Urinary bladder (tissue), 4 donors: ENCODE measurements around the gene KLF11. TPM values are rescaled to one million over a fixed set of nuclear protein-coding genes. Genes with fewer than 3 reads are reported as not detected.
A peak's percentile ranks its signal among the peaks of the same experiment; 100 is the strongest.

ENCODE experiments used
- DNase-seq: peaks from one replicate; pipeline ENCODE4 v3.0.0-alpha.2; 2015; ENCODE audit errors: extremely low spot score
- H3K27ac ChIP-seq: one replicate; pipeline ENCODE4 v1.5.1; 2013; ENCODE audit warnings: low read depth, mild to moderate bottlenecking, moderate library complexity
- H3K36me3 ChIP-seq: one replicate; pipeline ENCODE4 v1.6.1; 2013; ENCODE audit warnings: mild to moderate bottlenecking, moderate library complexity; ENCODE audit not compliant: insufficient read depth
- H3K4me1 ChIP-seq: one replicate; pipeline ENCODE4 v1.6.1; 2013; ENCODE audit warnings: mild to moderate bottlenecking, moderate library complexity; ENCODE audit not compliant: insufficient read depth
- H3K4me3 ChIP-seq: one replicate; pipeline ENCODE4 v1.5.1; 2013; ENCODE audit warnings: low read depth, low read length
- WGBS: extraction: QIAGEN DNeasy Blood & Tissue Kit; methylation state at CpG from one replicate; pipeline ENCODE4 v1.1.7; 2013; 5-methylcytosine and 5-hydroxymethylcytosine counted together
- polyA plus RNA-seq: library from polyadenylated mRNA; stranded (reverse); fragments of 200-250 nt; gene quantifications from one replicate; pipeline ENCODE4 v1.2.3, GENCODE V29; 2013
- total RNA-seq: library from RNA; depleted of rRNA; stranded (reverse); fragments of >200 nt; gene quantifications from one replicate; pipeline ENCODE4 v1.2.3, GENCODE V29; 2014
- donor health status: healthy with polysubstance abuse.
- donor health status: healthy.

The KLF11 gene
- total and polyA plus RNA-seq, 2 donors = 17.7 to 20.7 TPM

DNA sequence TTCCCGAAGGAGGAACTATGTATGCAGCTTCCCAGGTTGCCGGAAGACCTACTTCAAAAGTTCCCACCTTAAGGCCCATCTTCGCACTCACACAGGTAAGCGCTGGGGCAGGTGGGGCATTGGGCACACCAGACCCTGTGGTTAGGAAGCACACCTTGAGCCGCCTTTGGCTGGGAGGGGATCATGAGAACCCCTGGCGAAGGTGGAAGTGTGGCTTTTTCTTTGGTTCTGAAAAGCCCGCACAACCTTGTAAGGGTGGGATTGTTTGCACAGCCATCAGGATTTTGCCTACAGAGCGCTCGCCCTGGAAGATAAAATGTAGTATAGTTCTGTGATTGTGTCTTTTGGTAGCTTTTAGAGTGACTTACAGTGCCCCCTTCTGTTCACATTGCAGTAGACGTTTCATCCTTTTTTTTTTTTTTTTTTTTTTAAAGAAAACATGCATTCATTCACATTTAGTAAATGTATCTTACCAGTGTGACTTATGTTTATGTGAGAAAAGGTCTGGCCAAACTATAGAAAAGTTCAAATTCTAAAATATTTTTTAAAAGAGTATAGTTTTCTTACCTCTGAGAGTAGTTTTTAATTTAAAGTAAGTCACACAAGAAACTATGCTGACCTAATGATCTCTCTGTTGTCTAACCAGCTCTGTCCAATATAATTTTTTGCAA lies 5.3 kb downstream of the KLF11 start:
- H3K36me3 ChIP-seq = peaks cover 3% of the 10 kb centered on the region
- no peak overlapping the region for H3K4me3 ChIP-seq
- peaks cover 2% of the 10 kb centered on the region for H3K4me1 ChIP-seq
- no peak for DNase-seq
- H3K27ac ChIP-seq = no peak overlapping the region
- WGBS = 55% methylated on average over 10 of the region's 10 CpGs

DNA sequence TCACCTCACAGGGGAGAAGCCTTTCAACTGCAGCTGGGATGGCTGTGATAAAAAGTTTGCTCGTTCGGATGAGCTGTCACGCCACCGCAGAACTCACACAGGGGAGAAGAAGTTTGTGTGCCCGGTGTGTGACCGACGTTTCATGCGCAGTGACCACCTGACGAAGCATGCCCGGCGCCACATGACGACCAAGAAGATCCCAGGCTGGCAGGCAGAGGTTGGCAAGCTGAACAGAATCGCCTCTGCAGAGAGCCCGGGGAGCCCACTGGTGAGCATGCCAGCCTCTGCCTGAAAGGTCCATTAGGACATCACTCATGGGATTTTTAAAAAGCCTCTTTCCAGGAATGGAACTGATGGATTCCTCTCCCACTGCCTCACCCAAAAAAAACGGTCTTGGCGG lies 8.9 kb downstream of the KLF11 start:
- no peak for DNase-seq
- H3K4me3 ChIP-seq = no peak overlapping the region
- 89% methylated on average over 16 of the region's 16 CpGs for WGBS
- peaks cover 3% of the 10 kb centered on the region for H3K36me3 ChIP-seq
- peaks cover 2% of the 10 kb centered on the region for H3K4me1 ChIP-seq
- H3K27ac ChIP-seq = no peak overlapping the region

DNA sequence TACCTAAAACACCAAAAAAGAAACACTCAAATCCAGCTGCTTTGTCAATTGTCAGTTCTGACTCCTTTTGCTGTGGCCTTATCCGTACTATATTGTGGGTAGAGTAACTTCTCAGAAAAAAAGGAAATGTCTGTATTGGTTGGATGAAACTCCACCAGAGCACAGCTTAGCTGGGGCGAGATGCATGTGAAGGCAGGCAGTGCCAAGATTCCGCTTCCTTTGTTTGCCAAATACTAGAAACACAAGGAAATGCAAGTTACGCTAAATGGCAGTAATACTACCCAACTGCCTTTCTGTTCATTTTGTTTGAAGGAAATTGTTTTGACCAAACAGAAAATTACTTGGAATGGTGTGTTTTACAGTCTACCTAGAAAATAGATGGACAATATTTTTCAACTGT lies 10.0 kb downstream of the KLF11 start:
- Histone ChIP-seq H3K4me3 (no peak overlapping the region), H3K27ac (peak overlapping the region; percentile 28), H3K4me1 (peaks cover 2% of the 10 kb centered on the region), H3K36me3 (no peaks in the 10 kb centered on the region)
- no peak for DNase-seq
- 71% methylated on average over 4 of the region's 4 CpGs for WGBS

DNA sequence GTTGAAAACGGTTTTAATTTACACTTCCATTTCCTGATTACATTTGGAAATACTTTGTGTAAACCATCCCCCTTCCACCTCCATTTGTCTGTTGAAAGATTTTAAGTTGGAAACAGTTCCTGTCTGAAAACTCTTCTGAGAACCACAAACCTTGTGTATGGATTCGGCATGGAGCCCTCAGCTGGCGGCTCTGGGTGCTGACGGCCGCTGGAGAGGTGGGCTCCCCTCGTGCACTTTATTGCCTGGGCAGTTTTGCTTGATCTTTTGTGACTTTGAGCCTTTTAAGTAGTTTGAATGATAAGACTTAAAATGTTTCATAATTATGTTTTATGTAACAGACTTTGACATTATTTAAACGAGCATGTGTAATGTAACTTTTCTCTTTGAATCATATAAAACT lies 11.1 kb downstream of the KLF11 start:
- H3K27ac ChIP-seq = no peak overlapping the region
- WGBS = 49% methylated on average over 7 of the region's 7 CpGs
- no peaks in the 10 kb centered on the region for H3K36me3 ChIP-seq
- H3K4me1 ChIP-seq = peaks cover 2% of the 10 kb centered on the region
- no peak overlapping the region for H3K4me3 ChIP-seq
- no peak for DNase-seq

DNA sequence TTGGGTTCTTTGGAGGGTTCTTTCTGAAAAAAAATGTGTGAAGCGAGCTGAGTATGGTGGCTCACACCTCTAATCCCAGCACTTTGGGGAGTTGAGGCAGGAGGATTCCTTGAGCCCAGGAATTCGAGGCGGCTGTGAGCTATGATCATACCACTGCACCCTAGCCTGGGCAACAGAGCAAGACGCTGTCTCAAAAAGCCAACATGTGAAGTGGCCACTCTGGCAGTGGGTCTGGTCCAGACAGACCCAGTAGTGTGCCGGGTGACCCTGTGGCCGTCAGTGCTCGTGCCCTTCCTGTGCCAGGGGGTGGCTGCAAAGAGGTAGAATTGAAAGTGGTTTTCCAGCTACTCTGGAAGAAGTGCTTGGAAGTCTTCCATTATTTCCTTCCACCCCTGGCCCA lies 11.6 kb downstream of the KLF11 start:
- no peak overlapping the region for H3K27ac ChIP-seq
- peaks cover 2% of the 10 kb centered on the region for H3K4me1 ChIP-seq
- H3K4me3 ChIP-seq = no peak overlapping the region
- DNase-seq = no peak
- H3K36me3 ChIP-seq = no peaks in the 10 kb centered on the region
- WGBS = 90% methylated on average over 7 of the region's 7 CpGs

DNA sequence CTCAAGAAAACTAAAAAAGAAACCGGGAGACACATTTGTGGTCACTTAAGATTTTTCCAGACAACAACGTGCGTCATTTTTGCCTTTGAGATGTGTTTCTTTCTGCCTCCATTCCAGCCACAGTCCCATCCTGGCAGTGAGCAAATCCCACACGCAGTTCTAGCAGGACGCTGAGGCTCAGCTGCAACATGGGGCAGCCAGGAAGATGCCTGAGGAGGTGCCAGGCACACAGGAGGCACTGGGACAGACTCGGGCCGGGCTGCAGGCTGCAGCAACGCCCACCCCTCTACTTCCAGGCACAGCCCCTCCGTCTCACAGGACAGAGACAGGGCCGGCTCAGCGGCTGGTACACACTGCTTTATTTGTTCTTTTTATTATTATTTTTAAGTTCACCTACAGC lies 13.1 kb downstream of the KLF11 start:
- H3K27ac ChIP-seq = no peak overlapping the region
- H3K36me3 ChIP-seq = no peaks in the 10 kb centered on the region
- WGBS = 58% methylated on average over 11 of the region's 11 CpGs
- no peak for DNase-seq
- no peak overlapping the region for H3K4me3 ChIP-seq
- peaks cover 2% of the 10 kb centered on the region for H3K4me1 ChIP-seq

DNA sequence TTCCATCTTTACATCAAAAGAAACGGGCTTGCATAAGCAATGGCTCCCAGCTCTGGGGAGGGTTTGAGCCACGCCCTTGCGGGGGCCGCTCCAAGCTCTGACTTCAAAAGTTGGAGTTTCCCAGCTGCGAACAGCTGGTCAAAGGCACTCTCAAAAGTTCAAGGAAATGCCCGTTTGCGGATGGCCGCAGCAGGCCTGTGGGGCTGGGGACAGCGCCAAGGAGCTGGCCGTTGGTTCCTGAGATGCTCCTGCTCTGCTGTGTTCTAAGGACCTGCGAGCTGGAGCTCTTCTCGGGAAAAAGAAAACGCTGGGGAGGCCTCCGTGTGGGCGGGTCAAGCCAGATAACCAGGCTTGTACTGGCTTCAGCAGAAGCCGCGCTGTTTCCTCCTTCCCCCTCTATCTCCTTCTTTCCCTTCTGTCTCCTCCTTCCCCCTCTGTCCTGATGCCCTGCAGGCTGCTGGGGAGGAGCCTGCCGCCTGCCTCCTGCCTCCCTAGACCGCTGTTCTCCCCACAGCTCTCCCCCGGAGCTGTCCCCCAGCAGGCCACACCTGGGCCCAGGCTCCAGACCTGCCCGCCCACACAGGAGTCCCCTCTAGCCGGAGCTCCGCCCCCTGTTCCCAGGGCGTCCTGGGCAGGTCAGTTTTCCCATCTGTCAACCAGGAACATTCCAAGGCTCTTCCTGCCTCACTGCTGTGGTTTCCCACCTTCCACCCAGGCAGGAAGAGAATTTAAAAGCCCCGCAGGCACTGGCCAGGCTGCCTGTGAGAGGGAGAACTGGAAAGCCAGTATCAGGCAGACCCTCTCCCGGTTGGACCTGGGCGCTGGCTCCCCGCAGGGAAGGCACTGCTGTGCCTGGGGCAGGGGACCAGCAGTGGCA lies 14.1 kb downstream of the KLF11 start:
- Histone ChIP-seq H3K36me3 (no peaks in the 10 kb centered on the region), H3K4me3 (no peak overlapping the region), H3K27ac (peak overlapping the region; percentile 78), H3K4me1 (peaks cover 2% of the 10 kb centered on the region)
- peak; percentile 46 for DNase-seq
- 19% methylated on average over 28 of the region's 28 CpGs for WGBS

DNA sequence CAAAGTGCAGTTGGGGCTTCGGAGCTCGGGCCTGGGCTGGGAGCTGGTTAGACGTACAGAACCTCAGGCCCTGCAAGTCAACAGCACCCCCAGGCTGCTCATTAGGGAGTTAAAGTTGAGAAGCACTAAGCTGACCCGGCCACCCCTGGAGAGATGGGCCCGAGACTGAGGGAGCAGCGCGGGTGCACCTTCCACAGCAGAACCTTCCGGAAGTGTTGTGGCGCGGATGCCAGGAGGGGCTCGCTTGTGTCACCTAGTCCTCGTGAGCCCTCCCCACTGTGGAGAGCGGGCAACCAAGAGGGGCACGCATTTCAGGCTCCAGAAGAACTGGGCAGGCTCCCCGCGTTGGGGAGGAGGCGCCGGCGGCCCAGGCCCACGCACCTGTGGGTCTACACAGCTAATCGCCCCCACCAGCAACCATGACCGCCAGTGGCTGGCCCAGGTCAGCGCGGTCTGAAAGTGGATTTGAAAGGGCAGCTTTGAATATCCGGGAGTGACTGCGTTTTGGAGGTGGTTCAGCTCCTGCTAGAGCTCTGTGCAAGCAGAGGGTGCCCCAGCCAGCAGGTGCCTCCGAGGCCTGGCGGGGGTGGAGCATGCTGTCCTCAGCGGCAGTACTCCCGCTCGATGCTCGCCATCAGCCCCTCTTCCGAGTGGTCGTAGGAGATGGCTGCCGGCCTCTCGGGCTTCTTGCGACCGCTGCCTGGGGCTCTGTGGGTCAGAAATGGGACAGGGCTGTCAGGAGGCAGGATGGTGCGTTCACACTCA lies 15.1 kb downstream of the KLF11 start:
- H3K36me3 ChIP-seq = no peaks in the 10 kb centered on the region
- H3K4me1 ChIP-seq = no peaks in the 10 kb centered on the region
- no peak for DNase-seq
- peak overlapping the region; percentile 78 for H3K27ac ChIP-seq
- H3K4me3 ChIP-seq = no peak overlapping the region
- 92% methylated on average over 39 of the region's 39 CpGs for WGBS

DNA sequence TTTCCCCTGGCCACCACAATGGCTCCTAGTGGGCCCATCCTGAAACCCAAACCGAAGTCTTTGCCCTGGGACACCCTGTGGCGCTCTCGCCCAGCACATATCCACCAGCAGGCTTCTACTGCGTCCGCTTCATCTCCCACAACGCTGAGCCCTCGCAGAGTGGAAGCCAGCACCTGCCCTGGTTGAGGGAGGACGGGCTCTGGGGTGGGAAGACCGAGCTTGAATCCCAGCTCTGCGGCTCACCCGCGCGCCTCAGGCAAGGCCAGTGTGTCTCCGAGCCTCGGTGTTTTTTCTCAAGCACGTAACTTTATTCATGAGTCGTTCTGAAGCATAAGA lies 15.6 kb downstream of the KLF11 start:
- Histone ChIP-seq H3K4me1 (no peaks in the 10 kb centered on the region), H3K27ac (no peak overlapping the region), H3K4me3 (no peak overlapping the region), H3K36me3 (no peaks in the 10 kb centered on the region)
- DNase-seq = no peak
- WGBS = 94% methylated on average over 17 of the region's 17 CpGs

DNA sequence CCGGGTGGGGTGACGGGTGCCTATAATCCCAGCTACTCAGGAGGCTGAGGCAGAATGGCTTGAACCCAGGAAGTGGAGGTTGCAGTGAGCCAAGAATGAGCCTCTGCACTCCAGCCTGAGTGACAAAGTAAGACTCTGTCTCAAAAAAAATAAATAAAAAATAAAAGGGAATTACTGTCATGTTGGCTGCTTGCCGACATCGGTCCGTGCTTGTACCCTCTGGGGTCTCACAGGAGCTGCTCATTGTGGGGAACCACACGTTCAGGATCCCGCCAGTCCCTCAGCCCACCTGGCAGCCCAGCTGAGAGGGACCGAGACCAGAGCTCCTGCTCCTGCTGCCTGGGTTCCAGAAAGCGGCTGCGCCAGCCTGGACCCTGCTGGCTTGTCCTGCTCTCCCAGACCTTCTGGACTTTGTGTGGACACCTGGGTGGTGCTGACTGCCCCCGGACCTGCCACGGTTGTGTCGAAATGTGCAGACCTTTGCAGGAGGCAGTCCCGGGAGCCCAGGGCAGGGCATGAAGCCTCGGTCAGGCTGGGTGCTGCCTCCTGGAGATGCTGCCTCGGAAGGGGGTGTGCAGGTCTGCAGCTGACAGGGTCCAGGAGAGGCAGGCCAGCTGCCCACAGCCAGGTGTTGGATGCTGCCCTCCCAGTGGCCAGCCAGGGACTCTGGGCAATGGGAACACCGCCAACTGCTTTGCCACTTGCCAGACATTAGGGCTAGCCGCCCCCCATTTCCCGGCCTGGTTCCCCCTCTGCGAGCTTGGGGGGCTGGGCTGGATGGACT lies 16.4 kb downstream of the KLF11 start:
- H3K36me3 ChIP-seq = no peaks in the 10 kb centered on the region
- 85% methylated on average over 20 of the region's 20 CpGs for WGBS
- no peak for DNase-seq
- no peak overlapping the region for H3K4me3 ChIP-seq
- no peak overlapping the region for H3K27ac ChIP-seq
- no peaks in the 10 kb centered on the region for H3K4me1 ChIP-seq

DNA sequence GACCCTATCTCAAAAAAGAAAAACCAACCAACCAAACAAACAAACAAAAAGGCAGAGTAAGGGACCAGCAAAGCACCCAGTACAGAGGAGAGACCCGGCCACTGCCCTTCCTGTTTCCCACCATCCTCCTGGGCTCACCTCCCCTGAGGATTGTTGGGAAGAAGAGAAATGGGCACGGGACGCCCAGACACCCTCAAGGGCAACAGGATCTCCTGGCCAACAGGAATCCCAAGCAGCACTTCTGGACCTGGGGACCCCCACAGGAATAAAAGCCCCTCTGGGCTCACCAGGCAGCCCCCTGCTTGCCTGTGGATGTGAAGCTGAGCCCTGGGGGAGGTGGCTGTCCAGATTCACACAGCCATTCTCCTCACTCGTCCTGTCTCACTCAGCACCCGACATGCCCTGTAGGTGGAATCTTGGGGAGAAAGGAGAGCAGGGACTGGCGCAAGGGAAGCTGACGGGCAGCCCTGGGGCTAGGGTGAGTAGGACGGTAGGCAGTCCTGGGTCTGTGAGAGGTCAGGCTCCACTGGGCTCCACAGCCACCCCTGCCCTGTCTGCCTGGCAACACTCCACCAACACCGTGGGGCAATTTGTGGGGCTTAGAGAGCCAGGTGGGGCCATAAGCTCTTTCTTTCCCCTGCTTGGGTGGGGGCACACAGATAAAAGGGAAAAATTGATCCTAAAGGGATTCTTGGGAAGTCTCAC lies 18.0 kb downstream of the KLF11 start:
- no peaks in the 10 kb centered on the region for H3K36me3 ChIP-seq
- H3K4me1 ChIP-seq = no peaks in the 10 kb centered on the region
- H3K27ac ChIP-seq = no peak overlapping the region
- no peak overlapping the region for H3K4me3 ChIP-seq
- no peak for DNase-seq
- WGBS = 93% methylated on average over 9 of the region's 9 CpGs

DNA sequence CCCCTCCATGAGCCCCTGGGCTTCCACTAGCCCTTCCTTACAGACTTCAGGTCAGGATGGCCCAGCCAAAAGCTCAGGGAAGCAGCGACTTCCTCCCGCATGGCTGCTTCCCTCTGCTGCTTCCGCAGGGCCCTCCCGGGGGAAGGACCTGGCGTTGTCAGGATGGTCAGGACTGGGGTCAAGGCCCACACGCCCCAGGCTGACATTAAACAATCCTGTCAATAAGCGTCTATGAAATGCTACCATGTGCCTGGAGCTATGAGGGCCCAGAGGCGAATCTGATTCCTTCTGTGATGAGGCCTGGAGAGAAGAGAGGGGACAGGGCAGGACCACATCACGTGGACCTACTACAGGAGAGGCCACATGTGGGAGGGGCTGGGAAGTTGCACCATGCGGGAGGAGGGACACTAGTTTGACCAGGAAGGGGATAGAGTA lies 19.6 kb downstream of the KLF11 start:
- WGBS = 86% methylated on average over 10 of the region's 10 CpGs
- DNase-seq = no peak
- Histone ChIP-seq H3K27ac (no peak overlapping the region), H3K4me3 (no peak overlapping the region), H3K4me1 (no peaks in the 10 kb centered on the region), H3K36me3 (no peaks in the 10 kb centered on the region)

DNA sequence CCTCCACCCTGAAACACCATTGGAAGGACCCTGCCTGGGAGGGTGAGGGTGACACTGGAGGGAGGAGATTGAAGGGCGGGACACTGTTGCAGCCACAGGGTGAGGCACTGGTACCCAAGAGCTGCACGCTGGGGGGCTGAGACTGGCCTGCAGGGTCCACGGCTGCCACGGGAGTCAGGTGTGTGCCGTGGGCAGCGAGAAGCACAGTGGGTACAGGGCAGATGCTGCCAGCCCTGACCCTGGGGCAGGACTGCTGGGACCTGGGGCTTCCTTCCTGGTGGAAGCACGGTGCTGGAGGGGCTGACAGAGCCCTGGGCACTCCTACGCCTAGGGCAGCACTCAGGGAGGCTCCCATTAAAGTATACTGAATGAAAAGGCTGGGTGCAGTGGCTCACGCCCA lies 20.2 kb downstream of the KLF11 start:
- no peaks in the 10 kb centered on the region for H3K4me1 ChIP-seq
- 96% methylated on average over 9 of the region's 9 CpGs for WGBS
- no peak for DNase-seq
- no peaks in the 10 kb centered on the region for H3K36me3 ChIP-seq
- no peak overlapping the region for H3K4me3 ChIP-seq
- H3K27ac ChIP-seq = no peak overlapping the region
